Body of pancreas (tissue), 4 donors: ENCODE data around the gene TBX19.

Experiments
- CTCF ChIP-seq, 7 experiments: fragments of 450-650 bp in 4 of 7; fragments of 200-600 bp in 3 of 7; sonication (generic) in 3 of 7; IDR thresholded peaks; one replicate each; pipeline ENCODE4 v1.5.1; 2016 to 2019; ENCODE audit warnings: antibody characterized with exemption in 7 of 7
- POLR2A ChIP-seq, 3 donors: fragments of 450-650 bp; IDR thresholded peaks; one replicate each; pipeline ENCODE4 v1.6.1; 2016; ENCODE audit warnings: antibody characterized with exemption in 3 of 3, mild to moderate bottlenecking in 2 of 3

DNA sequence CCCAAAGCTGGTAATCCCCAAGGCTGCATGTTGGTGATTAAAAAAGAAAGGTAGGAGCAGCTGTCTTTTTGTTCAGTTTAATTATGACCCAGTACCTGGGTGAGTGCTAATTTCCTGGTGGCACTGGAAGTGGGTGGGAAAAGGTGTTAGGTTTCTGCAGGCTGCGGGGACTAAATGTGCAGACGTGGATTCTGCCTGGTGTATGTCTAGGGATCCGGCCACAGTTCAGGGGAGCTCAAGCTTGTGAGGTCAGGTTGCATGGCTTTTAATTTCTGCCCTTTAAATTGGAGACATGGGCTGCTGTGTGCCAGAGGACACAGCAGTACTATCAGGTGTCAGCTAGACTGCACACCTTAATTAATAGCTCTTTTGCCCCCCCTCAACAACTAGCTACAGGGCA, 20.3 kb upstream of the TBX19 start:
- TF ChIP-seq CTCF (IDR thresholded peaks at IDR 0.05) (no peak), POLR2A (IDR thresholded peaks at IDR 0.05) (no peak)
